Activated CD4-positive, alpha-beta T cell treated with anti-CD3 and anti-CD28 coated beads, Interleukin-2, amount 10 ng/mL, durations not matched to agents 24 days and 14 days (primary cell): ENCODE data around the gene TNFAIP2. TPM values are rescaled to one million over a fixed set of nuclear protein-coding genes. Genes with fewer than 3 reads are reported as not detected.
A peak's percentile ranks its signal among the peaks of the same experiment; 100 is the strongest.
"Not testable (repeated sequence)": the region's sequence is repeated elsewhere in the genome, so short reads cannot be mapped to it uniquely, and the experiment has no call there.

ENCODE experiments used
- DNase-seq: peaks from one replicate; pipeline ENCODE4 v3.0.0; 2022
- H3K27ac Mint-ChIP-seq: one replicate; pipeline ENCODE4 v1.8.0; 2022; ENCODE audit warnings: mild to moderate bottlenecking, mixed read lengths
- H3K27me3 Mint-ChIP-seq: one replicate; pipeline ENCODE4 v1.8.0; 2022; ENCODE audit warnings: mixed read lengths
- H3K36me3 Mint-ChIP-seq: one replicate; pipeline ENCODE4 v1.8.0; 2022; ENCODE audit warnings: low read depth, mild to moderate bottlenecking, mixed read lengths
- H3K4me1 Mint-ChIP-seq: one replicate; pipeline ENCODE4 v1.8.0; 2021; ENCODE audit warnings: mixed read lengths
- H3K4me3 Mint-ChIP-seq: one replicate; pipeline ENCODE4 v1.8.0; 2022; ENCODE audit warnings: mild to moderate bottlenecking, moderate library complexity, mixed read lengths
- H3K9me3 Mint-ChIP-seq: one replicate; pipeline ENCODE4 v1.8.0; 2021; ENCODE audit warnings: mixed read lengths
- intact Hi-C: fragments of 100-400 bp; cut with micrococcal nuclease; formaldehyde crosslinking; loops from one replicate; pipeline ENCODE4 v1.15.1; 2023
- total RNA-seq: library from RNA; stranded (reverse); gene quantifications from 2 replicates; pipeline ENCODE4 v1.2.3, GENCODE V29; 2022

The TNFAIP2 gene
- total RNA-seq, 1 donor from 2014 or later, result 0.37 TPM

DNA sequence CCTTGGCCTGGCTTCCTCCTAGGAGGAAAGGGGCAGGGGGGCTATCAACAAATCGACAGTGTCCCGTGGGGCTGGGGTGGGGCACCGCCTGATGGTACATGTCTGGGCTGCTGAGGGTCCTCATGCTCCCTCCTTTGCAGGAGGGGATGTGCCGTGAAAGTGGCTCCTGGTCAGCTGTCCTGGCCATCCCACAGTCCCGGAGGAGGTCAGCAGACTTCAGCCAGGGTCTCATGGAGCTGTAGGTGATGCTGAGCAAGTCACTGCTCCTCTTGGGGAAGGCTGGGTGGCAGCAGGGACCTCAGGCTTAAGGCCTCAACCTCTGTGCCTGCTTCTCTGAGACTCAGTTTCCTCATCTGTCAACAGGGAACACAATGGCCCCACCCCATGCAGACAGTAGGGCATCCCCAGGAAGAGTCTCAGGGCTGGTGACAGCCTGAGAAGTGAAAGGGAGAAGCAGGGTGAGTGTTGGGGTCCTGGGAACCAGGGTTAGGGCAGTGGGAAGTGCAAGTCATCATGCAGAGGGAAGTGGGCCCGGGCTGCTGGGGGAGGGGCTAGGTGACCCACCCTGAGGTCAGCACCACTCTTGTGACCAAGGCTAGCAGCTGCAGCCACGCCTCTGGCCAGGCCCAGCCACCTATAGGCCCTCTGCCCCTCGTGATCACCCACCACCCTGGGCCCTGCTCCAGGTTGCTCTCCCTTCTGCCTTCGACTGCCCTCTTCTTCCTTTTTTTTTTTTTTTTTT lies 4.4 kb upstream of the TNFAIP2 start:
- intact Hi-C loops, result no loop called here
- peaks cover 21% of the 10 kb centered on the region for H3K27me3 Mint-ChIP-seq

DNA sequence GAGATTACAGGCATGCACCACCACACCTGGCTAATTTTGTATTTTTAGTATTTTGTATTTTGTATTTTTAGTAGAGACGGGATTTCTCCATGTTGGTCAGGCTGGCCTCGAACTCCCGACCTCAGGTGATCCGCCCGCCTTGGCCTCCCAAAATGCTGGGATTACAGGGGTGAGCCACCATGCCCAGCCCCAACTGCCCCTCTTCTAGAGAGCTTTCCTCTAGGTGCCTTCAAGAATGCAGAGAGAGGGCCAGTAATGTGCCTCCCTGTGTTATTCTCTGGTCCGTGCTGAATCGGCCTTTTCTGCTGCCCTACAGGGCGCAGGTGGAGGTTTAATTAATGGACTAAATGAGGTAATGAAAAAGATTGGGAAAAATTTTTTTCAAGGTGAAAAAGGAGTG lies 3.7 kb upstream of the TNFAIP2 start:
- H3K4me1 Mint-ChIP-seq, H3K9me3 Mint-ChIP-seq, H3K27ac Mint-ChIP-seq, DNase-seq, intact Hi-C loops, H3K36me3 Mint-ChIP-seq, H3K4me3 Mint-ChIP-seq: not testable (repeated sequence)
- peaks cover 26% of the 10 kb centered on the region for H3K27me3 Mint-ChIP-seq

More for the DNA sequence above, 4.4 kb upstream of the TNFAIP2 start:
- Mint-ChIP-seq H3K27ac (no peak overlapping the region), H3K36me3 (no peaks in the 10 kb centered on the region), H3K4me3 (no peak overlapping the region), H3K9me3 (no peaks in the 10 kb centered on the region), H3K4me1 (peaks cover 8% of the 10 kb centered on the region)
- no peak for DNase-seq

DNA sequence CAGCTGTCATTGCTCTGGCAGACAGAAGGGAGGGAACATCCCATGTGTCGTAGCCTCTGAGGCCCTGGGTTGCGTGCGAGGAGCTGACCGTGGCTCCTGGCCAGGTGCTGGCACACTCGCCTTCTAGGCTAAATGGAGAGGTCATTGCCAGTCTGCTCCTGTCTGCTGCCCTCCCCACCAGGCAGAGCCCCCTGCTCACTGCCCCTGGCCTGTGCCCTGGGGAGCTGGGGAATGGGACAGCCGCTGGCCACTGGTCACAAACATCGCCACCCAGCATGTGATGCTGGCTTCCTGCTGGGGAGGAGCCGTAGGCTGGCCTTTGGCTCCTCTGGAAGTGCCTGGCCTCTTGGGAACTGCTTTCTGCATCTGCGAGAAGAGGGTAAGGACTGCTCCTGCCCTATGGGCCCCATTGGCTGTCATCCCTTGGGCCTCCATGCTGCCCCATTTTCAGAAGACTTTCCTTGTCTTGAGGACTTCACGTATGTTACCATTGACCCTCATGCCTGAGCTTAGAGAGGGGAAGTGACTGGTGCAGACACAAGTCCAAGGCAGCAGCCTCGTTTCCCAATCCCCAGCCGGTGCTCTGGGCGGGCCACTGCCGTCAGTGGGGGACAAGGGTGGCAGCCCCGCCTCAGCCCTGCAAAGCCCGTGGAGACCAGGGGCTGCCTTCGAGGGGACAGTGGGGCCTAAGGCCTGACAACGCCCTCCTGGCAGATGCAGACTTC lies 2.0 kb upstream of the TNFAIP2 start:
- Mint-ChIP-seq H3K4me3 (no peak overlapping the region), H3K36me3 (no peaks in the 10 kb centered on the region), H3K9me3 (no peaks in the 10 kb centered on the region), H3K27me3 (peaks cover 26% of the 10 kb centered on the region), H3K4me1 (peaks cover 2% of the 10 kb centered on the region), H3K27ac (no peak overlapping the region)
- intact Hi-C loops, result no loop called here
- no peak for DNase-seq

DNA sequence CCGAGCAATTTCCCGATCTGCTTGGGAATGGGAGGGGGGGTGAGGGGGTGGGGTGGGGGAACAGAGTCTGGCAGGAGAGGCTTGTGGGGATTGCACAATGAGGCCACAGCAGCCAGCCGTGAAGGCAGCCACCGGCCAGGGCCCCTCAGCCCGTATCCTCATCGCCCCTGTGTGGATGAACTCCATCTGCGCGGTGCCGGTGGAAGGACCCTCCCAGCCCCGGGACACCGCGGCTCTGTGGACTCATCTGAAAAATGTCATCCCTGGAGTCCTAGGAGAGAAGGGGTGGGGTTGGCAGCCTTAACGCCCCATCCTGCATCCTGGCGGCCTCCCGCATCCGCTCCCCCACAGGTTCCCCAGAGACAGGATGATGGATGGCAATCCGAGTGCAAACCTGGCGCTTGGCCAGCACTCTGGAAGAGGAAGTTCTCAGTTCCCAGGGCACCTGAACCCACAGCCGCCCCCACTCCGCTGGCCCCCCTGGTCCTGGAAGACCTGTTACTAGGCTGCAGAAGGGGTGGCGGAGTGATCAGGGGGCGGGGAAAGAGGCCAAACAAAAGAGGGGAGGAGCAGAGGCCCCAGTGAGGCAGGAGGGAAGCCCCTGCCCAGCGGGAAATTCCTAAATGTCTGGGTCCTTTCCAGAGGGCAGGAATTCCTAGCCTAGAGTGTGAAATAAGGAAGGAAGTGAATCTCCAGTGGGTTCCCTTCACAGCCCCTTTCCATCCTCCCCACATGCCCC lies 1.2 kb upstream of the TNFAIP2 start:
- H3K36me3 Mint-ChIP-seq, result no peaks in the 10 kb centered on the region
- H3K4me3 Mint-ChIP-seq, result no peak overlapping the region
- H3K27me3 Mint-ChIP-seq, result peaks cover 26% of the 10 kb centered on the region
- no peak overlapping the region for H3K27ac Mint-ChIP-seq
- DNase-seq, result no peak
- intact Hi-C loops, result no loop called here
- peaks cover 2% of the 10 kb centered on the region for H3K4me1 Mint-ChIP-seq
- H3K9me3 Mint-ChIP-seq, result no peaks in the 10 kb centered on the region

DNA sequence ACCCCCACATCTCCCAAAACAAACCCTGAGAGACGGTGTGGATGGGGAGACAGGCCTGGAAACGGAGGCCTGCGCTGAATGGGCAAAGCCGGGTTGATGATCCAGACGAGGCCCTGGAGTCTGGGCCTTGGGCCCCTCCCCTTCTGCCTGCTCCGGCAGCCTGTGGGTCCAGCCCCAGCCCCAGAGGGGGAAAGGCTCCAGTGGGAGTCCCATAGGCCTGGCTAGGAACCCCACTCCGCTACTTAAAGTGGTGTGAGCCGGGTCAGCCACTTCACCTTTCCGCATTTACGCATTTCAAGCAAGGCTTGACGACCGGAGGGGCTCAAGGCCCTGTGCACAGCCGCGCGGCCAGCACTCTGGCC lies 695 bp upstream of the TNFAIP2 start:
- intact Hi-C loops, result no loop called here
- DNase-seq, result no peak

DNA sequence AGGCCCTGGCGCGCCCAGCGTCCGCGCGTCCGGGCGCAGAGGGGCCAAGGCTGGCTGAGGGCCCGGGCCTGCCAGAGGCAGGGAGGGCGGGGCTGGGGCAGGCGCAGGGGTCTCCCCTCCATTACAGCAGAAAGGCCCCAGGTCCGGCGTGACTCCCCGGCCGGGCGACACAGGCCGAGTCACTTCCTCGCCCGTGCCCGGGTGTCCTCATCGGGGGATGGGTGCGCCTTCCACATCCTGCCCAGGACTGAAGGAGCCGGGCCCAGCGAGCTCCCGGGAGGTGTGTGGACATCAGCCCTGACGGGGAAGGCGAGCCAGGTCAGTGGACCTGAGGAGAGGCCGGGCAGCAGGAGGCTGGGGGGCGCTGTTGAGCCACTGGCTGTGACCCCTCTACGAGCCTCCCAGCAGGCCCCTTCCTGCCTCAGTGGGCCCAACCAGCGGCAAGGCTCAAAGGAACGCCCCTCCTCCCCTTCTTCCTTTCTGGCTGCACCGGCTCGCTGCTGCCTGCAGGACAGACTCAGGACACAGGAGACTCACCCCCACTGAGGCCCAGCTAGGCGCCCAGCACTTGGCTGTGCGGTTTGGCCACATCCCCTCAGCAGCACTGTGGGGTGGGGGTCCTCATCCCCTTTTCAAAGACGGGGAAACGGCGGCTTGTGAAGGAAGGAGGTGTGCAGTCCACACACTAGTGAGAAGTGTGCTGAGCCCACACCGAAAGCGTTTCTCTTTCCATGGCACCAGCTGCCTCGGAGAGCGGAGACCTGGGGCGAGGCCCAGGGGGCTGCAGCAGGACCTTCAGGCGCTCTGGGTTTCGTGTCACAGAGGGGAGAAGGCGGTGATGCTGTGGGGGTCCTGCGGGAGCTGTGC lies 606 bp downstream of the TNFAIP2 start:
- no peak for DNase-seq
- Mint-ChIP-seq H3K4me3 (peak overlapping the region; percentile 28), H3K9me3 (no peaks in the 10 kb centered on the region), H3K27ac (no peak overlapping the region), H3K4me1 (peaks cover 2% of the 10 kb centered on the region), H3K27me3 (peaks cover 26% of the 10 kb centered on the region), H3K36me3 (no peaks in the 10 kb centered on the region)
- intact Hi-C loops, result no loop called here

More for the DNA sequence above, 695 bp upstream of the TNFAIP2 start:
- Mint-ChIP-seq H3K27me3 (peaks cover 26% of the 10 kb centered on the region), H3K4me1 (peaks cover 2% of the 10 kb centered on the region), H3K4me3 (no peak overlapping the region), H3K9me3 (no peaks in the 10 kb centered on the region), H3K27ac (no peak overlapping the region), H3K36me3 (no peaks in the 10 kb centered on the region)

DNA sequence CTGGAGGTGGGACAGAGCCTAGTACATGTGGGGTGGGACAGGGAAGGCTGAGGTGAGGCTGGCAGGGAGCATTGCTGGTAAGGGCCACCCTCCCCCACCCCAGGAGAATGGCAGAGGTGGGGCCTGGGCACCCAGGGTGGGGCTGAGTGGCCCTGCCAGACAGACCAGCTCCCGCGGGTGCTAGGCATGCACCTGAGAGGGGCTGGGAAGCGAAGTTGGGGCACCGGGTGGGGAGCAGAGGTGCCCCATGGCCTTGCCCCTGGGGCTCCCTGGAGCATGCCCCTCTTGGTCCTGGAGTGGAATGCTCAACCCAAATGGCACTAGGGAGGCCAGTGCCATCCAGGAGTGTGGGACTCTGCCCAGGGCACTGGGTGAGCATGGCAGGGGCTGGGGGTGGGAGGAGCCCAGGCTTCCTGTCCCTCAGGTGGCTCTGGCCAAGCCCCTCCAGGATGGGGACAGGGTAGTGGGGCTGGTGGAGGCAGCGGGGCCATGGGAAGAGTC lies 1.3 kb downstream of the TNFAIP2 start:
- peaks cover 26% of the 10 kb centered on the region for H3K27me3 Mint-ChIP-seq
- H3K27ac Mint-ChIP-seq, result no peak overlapping the region
- DNase-seq, result no peak
- no peak overlapping the region for H3K4me3 Mint-ChIP-seq
- H3K9me3 Mint-ChIP-seq, result no peaks in the 10 kb centered on the region
- H3K36me3 Mint-ChIP-seq, result no peaks in the 10 kb centered on the region
- H3K4me1 Mint-ChIP-seq, result peaks cover 2% of the 10 kb centered on the region
- intact Hi-C loops, result no loop called here

DNA sequence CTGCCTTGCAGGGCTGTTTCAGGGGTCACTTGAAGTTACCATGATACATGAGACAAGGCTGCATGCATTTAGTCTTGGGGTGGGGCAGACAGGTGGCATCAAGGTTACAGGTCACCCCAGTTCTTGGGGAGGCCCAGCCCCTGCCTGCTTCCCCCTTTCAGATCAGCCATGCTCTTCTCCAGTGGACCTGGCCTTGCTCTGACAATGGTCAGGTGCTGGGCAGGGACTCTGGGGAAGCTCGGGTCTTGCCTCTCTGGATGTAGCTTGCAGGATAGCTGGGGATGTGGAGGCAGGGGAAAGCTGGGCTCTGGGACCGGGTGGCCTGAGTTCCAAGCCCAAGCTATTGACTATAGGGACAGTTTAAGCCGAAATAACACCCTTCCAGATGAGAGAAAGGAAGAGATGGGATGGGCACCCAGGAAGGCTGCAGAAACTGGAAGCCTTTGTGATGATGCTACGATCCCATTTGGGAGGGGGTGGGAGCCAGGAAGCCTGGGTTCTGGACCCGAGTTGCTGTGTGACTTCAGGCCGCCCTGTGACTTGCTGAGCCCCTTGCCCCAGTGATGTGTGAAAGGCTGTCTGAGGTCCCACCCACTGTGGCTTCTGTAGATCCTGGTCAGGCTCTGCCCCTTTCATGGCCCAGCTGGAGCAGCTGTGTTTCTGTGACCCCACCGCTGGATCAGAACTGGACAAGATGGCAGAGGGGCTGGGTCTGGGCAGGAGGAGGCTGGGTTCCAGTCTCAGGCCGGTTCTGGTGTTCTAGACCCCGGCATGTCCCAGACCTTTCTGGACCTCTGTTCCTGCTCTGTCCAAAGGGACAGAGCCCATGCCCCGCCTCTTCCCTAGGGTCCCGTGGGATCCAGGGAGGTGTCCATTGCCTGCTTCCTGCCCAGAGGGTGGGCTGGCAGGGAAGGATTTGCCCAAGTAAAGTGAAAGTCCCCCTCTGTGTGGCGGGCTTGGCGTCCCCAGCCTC lies 2.1 kb downstream of the TNFAIP2 start:
- Mint-ChIP-seq H3K9me3 (no peaks in the 10 kb centered on the region), H3K27ac (no peak overlapping the region), H3K4me3 (no peak overlapping the region), H3K4me1 (peaks cover 2% of the 10 kb centered on the region), H3K36me3 (no peaks in the 10 kb centered on the region), H3K27me3 (peaks cover 20% of the 10 kb centered on the region)
- no peak for DNase-seq
- intact Hi-C loops, result no loop called here

DNA sequence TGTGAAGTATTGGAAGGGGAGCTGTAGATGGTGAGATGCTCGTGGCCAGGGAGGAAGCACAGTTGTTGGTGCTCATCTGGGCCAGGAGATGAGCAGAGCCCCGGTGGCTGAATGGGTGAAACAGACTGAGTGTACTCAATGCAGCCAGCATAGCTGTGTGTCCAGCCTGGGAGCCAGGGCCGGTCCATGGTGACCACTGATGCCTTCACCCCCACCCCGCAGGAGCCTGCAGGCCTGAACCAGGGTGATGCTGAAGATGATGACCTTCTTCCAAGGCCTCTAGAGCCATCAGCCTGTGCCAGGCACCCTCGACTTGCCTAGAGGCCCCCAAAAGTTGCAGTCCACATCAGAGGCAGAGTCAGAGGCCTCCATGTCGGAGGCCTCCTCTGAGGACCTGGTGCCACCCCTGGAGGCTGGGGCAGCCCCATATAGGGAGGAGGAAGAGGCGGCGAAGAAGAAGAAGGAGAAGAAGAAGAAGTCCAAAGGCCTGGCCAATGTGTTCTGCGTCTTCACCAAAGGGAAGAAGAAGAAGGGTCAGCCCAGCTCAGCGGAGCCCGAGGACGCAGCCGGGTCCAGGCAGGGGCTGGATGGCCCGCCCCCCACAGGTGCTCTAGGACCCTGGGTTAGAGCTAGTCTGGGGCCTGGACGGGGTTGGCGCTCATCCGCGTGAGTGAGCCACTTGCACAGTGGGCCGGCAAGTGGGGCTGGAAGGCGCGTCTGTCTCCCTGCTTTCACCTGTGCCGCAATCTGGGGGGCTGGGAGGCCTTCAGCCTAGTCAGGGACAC lies 3.0 kb downstream of the TNFAIP2 start:
- Mint-ChIP-seq H3K36me3 (no peaks in the 10 kb centered on the region), H3K9me3 (no peaks in the 10 kb centered on the region), H3K27me3 (peaks cover 15% of the 10 kb centered on the region), H3K4me3 (no peak overlapping the region), H3K27ac (no peak overlapping the region), H3K4me1 (peaks cover 2% of the 10 kb centered on the region)
- no peak for DNase-seq
- intact Hi-C loops, result no loop called here

DNA sequence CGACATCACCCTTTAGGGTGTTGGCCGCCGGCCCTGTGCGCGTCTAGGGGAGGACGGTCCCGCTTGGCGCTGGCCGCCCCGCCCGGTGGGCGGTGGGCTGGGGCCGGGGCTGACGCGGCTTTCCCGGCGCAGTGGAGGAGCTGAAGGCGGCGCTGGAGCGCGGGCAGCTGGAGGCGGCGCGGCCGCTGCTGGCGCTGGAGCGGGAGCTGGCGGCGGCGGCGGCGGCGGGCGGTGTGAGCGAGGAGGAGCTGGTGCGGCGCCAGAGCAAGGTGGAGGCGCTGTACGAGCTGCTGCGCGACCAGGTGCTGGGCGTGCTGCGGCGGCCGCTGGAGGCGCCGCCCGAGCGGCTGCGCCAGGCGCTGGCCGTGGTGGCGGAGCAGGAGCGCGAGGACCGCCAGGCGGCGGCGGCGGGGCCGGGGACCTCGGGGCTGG lies 3.6 kb downstream of the TNFAIP2 start:
- Mint-ChIP-seq H3K4me1 (no peaks in the 10 kb centered on the region), H3K27me3 (peaks cover 11% of the 10 kb centered on the region), H3K36me3 (no peaks in the 10 kb centered on the region), H3K9me3 (no peaks in the 10 kb centered on the region), H3K27ac (no peak overlapping the region), H3K4me3 (no peak overlapping the region)
- intact Hi-C loops, result no loop called here
- no peak for DNase-seq

DNA sequence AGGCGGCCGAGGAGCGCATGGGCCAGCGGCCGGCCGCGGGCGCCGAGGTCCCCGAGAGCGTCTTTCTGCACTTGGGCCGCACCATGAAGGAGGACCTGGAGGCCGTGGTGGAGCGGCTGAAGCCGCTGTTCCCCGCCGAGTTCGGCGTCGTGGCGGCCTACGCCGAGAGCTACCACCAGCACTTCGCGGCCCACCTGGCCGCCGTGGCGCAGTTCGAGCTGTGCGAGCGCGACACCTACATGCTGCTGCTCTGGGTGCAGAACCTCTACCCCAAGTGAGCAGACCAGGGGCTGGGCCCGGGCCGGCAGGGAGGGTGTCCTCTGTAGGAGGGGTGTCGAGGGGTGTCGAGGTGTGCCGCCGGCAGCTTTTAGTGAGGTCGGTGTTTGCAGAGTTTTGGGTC lies 4.1 kb downstream of the TNFAIP2 start:
- H3K27ac Mint-ChIP-seq, result no peak overlapping the region
- H3K9me3 Mint-ChIP-seq, result no peaks in the 10 kb centered on the region
- no peaks in the 10 kb centered on the region for H3K4me1 Mint-ChIP-seq
- peaks cover 6% of the 10 kb centered on the region for H3K27me3 Mint-ChIP-seq
- no peak overlapping the region for H3K4me3 Mint-ChIP-seq
- no peak for DNase-seq
- no peaks in the 10 kb centered on the region for H3K36me3 Mint-ChIP-seq
- intact Hi-C loops, result no loop called here
